GM12878 (cell line): ENCODE results near the gene TRAIP. TPM values are rescaled to one million over a fixed set of nuclear protein-coding genes. Genes with fewer than 3 reads are reported as not detected.

ENCODE experiments used
- FOXK2 ChIP-seq: fragments of 450-650 bp; IDR thresholded peaks from 2 replicates; pipeline ENCODE4 v1.6.1; 2017; ENCODE audit warnings: mild to moderate bottlenecking, moderate library complexity
- NR2C1 ChIP-seq: fragments of 450-650 bp; IDR thresholded peaks from 2 replicates; pipeline ENCODE4 v1.6.1; 2017; ENCODE audit warnings: antibody characterized with exemption, mild to moderate bottlenecking, moderate library complexity
- RAD21 ChIP-seq: IDR thresholded peaks from 2 replicates; pipeline ENCODE4 v1.6.1; 2011; ENCODE audit warnings: mild to moderate bottlenecking, low read depth, low read length, moderate library complexity; ENCODE audit not compliant: insufficient read depth
- SKIL ChIP-seq: fragments of 450-650 bp; IDR thresholded peaks from 2 replicates; pipeline ENCODE4 v1.6.1; 2017; ENCODE audit warnings: mild to moderate bottlenecking, low read depth, inconsistent platforms; ENCODE audit not compliant: poor library complexity, severe bottlenecking
- SP1 ChIP-seq: IDR thresholded peaks from one replicate; pipeline ENCODE4 v1.6.1; 2011; ENCODE audit warnings: low read depth, low read length
- STAT1 ChIP-seq: fragments of 450-650 bp; conservative IDR thresholded peaks from 2 replicates; pipeline ENCODE4 v1.6.1; 2014; ENCODE audit warnings: antibody characterized with exemption, mild to moderate bottlenecking
- polyA plus RNA-seq, 11 experiments: library from polyadenylated mRNA; depleted of rRNA in 4 of 11; unstranded in 6 of 11; stranded (reverse) in 5 of 11; fragments of >200 nt; fragmentation: Nextera tagmentation in 4 of 11; fragmentation: Illumina TruSeq in 1 of 11; extraction: Ambion mirVana in 4 of 11; extraction: Trizol in 1 of 11; gene quantifications; 1 replicate in 1 of 11; 2 replicates in 10 of 11; pipeline versions ENCODE4 v1.2.1 to v1.2.3, GENCODE V29; 2011 to 2016; ENCODE audit warnings: inconsistent platforms in 2 of 11, missing spikeins in 2 of 11, low read depth in 1 of 11
- total RNA-seq, 4 experiments: library from RNA; depleted of rRNA in 3 of 4; stranded (reverse); fragments of >200 nt in 3 of 4; fragmentation: Illumina TruSeq in 1 of 4; extraction: Trizol in 1 of 4; gene quantifications; 2 replicates each; pipeline versions ENCODE4 v1.2.1 to v1.2.3, GENCODE V29; 2013 to 2021
- TF ChIP-seq, protein P1 (sequence below): fragments of 450-650 bp; formaldehyde crosslinking; IDR thresholded peaks from 2 replicates; pipeline ENCODE4 v1.5.0; 2022; ENCODE audit warnings: mild to moderate bottlenecking, missing genetic modification characterization

The TRAIP gene
- total and polyA plus RNA-seq, 10 of the 15 experiments (the other 5 are each of a cell fraction or from before 2014, with no cell fraction given), result 15.9 to 37.0 (median 23.1) TPM

GRCh38 chr3:49780080-49780974 is 76.0 kb downstream of the TRAIP start (continued):
- TF ChIP-seq, protein P1, sequence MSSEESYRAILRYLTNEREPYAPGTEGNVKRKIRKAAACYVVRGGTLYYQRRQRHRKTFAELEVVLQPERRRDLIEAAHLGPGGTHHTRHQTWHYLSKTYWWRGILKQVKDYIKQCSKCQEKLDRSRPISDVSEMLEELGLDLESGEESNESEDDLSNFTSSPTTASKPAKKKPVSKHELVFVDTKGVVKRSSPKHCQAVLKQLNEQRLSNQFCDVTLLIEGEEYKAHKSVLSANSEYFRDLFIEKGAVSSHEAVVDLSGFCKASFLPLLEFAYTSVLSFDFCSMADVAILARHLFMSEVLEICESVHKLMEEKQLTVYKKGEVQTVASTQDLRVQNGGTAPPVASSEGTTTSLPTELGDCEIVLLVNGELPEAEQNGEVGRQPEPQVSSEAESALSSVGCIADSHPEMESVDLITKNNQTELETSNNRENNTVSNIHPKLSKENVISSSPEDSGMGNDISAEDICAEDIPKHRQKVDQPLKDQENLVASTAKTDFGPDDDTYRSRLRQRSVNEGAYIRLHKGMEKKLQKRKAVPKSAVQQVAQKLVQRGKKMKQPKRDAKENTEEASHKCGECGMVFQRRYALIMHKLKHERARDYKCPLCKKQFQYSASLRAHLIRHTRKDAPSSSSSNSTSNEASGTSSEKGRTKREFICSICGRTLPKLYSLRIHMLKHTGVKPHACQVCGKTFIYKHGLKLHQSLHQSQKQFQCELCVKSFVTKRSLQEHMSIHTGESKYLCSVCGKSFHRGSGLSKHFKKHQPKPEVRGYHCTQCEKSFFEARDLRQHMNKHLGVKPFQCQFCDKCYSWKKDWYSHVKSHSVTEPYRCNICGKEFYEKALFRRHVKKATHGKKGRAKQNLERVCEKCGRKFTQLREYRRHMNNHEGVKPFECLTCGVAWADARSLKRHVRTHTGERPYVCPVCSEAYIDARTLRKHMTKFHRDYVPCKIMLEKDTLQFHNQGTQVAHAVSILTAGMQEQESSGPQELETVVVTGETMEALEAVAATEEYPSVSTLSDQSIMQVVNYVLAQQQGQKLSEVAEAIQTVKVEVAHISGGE, result no peak
- TF ChIP-seq STAT1, result no peak
- no peak for TF ChIP-seq SKIL
- no peak for TF ChIP-seq SP1
- no peak for TF ChIP-seq NR2C1
- no peak for TF ChIP-seq RAD21
- no peak for TF ChIP-seq FOXK2
- TF ChIP-seq, all 136 proteins: peak for 0
